K562 (cell line): ENCODE measurements around the gene ZSCAN12. TPM values are rescaled to one million over a fixed set of nuclear protein-coding genes. Genes with fewer than 3 reads are reported as not detected.

ENCODE experiments used
- ATAC-seq: fragments of 200-7000 bp; cut with Tn5 transposase; 3 replicates; pipeline ENCODE4 v1.9.1; 2020; ENCODE audit warnings: moderate library complexity
- BruUV-seq: library from RNA; stranded (reverse); fragments of 400-500 nt; replicated peaks from 2 replicates; lab custom pipeline; 2021; lab: Mats Ljungman, UMichigan
- CTCF ChIA-PET: fragments of 300-600 bp; formaldehyde crosslinking; extraction: SDS; loops from one replicate; lab custom pipeline; 2021; ENCODE audit warnings: low intra/inter-chr PET ratio; lab: Yijun Ruan, JAX
- POLR2A ChIA-PET: fragments of 300-600, 350-650 bp; sonication (Branson Sonifier 250); formaldehyde crosslinking; extraction: SDS; loops from one replicate; lab custom pipeline; 2021; ENCODE audit warnings: antibody characterized with exemption, inconsistent platforms; lab: Yijun Ruan, JAX
- DNase-seq, 4 experiments: peaks; one replicate each; pipeline versions ENCODE4 v3.0.0 to v3.0.0-alpha.2; 2011 to 2018; ENCODE audit warnings: low spot score in 3 of 4, mixed read lengths in 3 of 4; ENCODE audit errors: extremely low read depth in 1 of 4
- FAIRE-seq: peaks from 2 replicates; lab custom pipeline; 2011; peaks lifted over from hg19 to GRCh38; lab: Jason Lieb, UNC
- H2AFZ ChIP-seq: 2 replicates; pipeline ENCODE4 v1.6.0; 2011; ENCODE audit warnings: low read depth, low read length, control low read depth, inconsistent platforms
- H3K27ac ChIP-seq: fragments of 200-600 bp; 3 replicates; pipeline ENCODE4 v1.8.0; 2011; ENCODE audit warnings: low read depth, mild to moderate bottlenecking, control low read depth, inconsistent platforms, low read length, moderate library complexity, mixed read lengths; ENCODE audit errors: extremely low read depth
- H3K27me3 ChIP-seq, 2 experiments: fragments of 300-600 bp in 1 of 2; 2 replicates in 1 of 2; 3 replicates in 1 of 2; pipeline versions ENCODE4 v1.6.0 to v1.8.0; 2011; ENCODE audit warnings: inconsistent platforms in 2 of 2, low read length in 2 of 2, mild to moderate bottlenecking in 1 of 2, mixed read lengths in 1 of 2, moderate library complexity in 1 of 2; ENCODE audit not compliant: control insufficient read depth in 2 of 2, insufficient read depth in 2 of 2
- H3K36me3 ChIP-seq: fragments of 300-600 bp; 3 replicates; pipeline ENCODE4 v1.8.0; 2011; ENCODE audit warnings: mild to moderate bottlenecking, low read length, inconsistent platforms; ENCODE audit not compliant: control insufficient read depth, insufficient read depth
- H3K4me1 ChIP-seq, 2 experiments: fragments of 200-600 bp in 1 of 2; replicated peaks in 1 of 2; 2 replicates in 1 of 2; 3 replicates in 1 of 2; pipeline versions ENCODE4 v1.5.1 to v1.8.0; 2011; ENCODE audit warnings: inconsistent platforms in 2 of 2, low read length in 2 of 2, mild to moderate bottlenecking in 1 of 2, mixed read lengths in 1 of 2, moderate library complexity in 1 of 2; ENCODE audit not compliant: control insufficient read depth in 2 of 2, insufficient read depth in 2 of 2
- H3K4me2 ChIP-seq: 2 replicates; pipeline ENCODE4 v1.6.1; 2011; ENCODE audit warnings: low read length, control low read depth, inconsistent platforms, mixed read lengths; ENCODE audit not compliant: insufficient read depth
- H3K4me3 ChIP-seq: fragments of 200-600 bp; sonication (generic), shearing (Covaris generic); 2 replicates; pipeline ENCODE4 v1.5.1; 2016; ENCODE audit warnings: control low read depth, inconsistent platforms
- H3K79me2 ChIP-seq: fragments of 200-600 bp; 3 replicates; pipeline ENCODE4 v1.8.0; 2011; ENCODE audit warnings: low read length, inconsistent platforms; ENCODE audit not compliant: control insufficient read depth, insufficient read depth
- H3K9ac ChIP-seq, 2 experiments: 2 replicates each; pipeline versions ENCODE4 v1.6.0 to v1.6.1; 2011; ENCODE audit warnings: low read depth in 2 of 2, low read length in 2 of 2, control low read depth in 1 of 2, inconsistent platforms in 1 of 2, mild to moderate bottlenecking in 1 of 2, mixed read lengths in 1 of 2; ENCODE audit not compliant: insufficient read depth in 1 of 2
- H3K9me1 ChIP-seq: one replicate; pipeline ENCODE4 v1.6.0; 2011; ENCODE audit warnings: inconsistent platforms, mild to moderate bottlenecking, low read length, moderate library complexity; ENCODE audit not compliant: control insufficient read depth, insufficient read depth
- H3K9me3 ChIP-seq: replicated peaks from 2 replicates; pipeline ENCODE4 v1.5.1; 2011; ENCODE audit warnings: low read depth, low read length, inconsistent platforms; ENCODE audit not compliant: control insufficient read depth, insufficient read depth
- H4K20me1 ChIP-seq: replicated peaks from 2 replicates; pipeline ENCODE4 v1.6.1; 2011; ENCODE audit warnings: low read length, inconsistent platforms, mixed read lengths; ENCODE audit not compliant: control insufficient read depth, insufficient read depth
- AFF1 ChIP-seq, 2 experiments: fragments of 450-650 bp; IDR thresholded peaks; 2 replicates each; pipeline ENCODE4 v1.6.1; 2018; ENCODE audit warnings: mild to moderate bottlenecking in 2 of 2, low read depth in 1 of 2; ENCODE audit not compliant: partially characterized antibody in 2 of 2
- ATF6 ChIP-seq: sonication (generic); formaldehyde crosslinking; IDR thresholded peaks from 2 replicates; pipeline ENCODE4 v1.4.0; 2020; ENCODE audit warnings: mild to moderate bottlenecking, missing genetic modification reagents
- BACH1 ChIP-seq: fragments of 200-800 bp; sonication (Bioruptor generic); IDR thresholded peaks from 2 replicates; pipeline ENCODE4 v1.6.1; 2016; ENCODE audit warnings: missing genetic modification characterization, missing compliant biosample characterization
- DPF2 ChIP-seq: fragments of 450-650 bp; IDR thresholded peaks from 2 replicates; pipeline ENCODE4 v1.6.1; 2016
- E2F5 ChIP-seq: sonication (generic); formaldehyde crosslinking; IDR thresholded peaks from 2 replicates; pipeline ENCODE4 v1.8.0; 2022; ENCODE audit warnings: mild to moderate bottlenecking, missing genetic modification reagents
- GATAD2A ChIP-seq: fragments of 450-650 bp; IDR thresholded peaks from 2 replicates; pipeline ENCODE4 v1.6.1; 2017
- JUND ChIP-seq, 2 experiments: IDR thresholded peaks; 2 replicates in 1 of 2; 3 replicates in 1 of 2; pipeline ENCODE4 v1.6.1; 2011; ENCODE audit warnings: borderline replicate concordance in 2 of 2, low read depth in 2 of 2, low read length in 2 of 2, improper control_type of control experiment in 1 of 2, missing biosample characterization in 1 of 2, missing genetic modification characterization in 1 of 2, missing genetic modification reagents in 1 of 2
- MED1 ChIP-seq: sonication (generic); formaldehyde crosslinking; IDR thresholded peaks from 2 replicates; pipeline ENCODE4 v1.8.1; 2023; ENCODE audit warnings: missing genetic modification reagents, borderline replicate concordance
- NBN ChIP-seq: fragments of 450-650 bp; IDR thresholded peaks from 2 replicates; pipeline ENCODE4 v1.6.1; 2016; ENCODE audit warnings: low read depth, mild to moderate bottlenecking
- NFYB ChIP-seq: IDR thresholded peaks from 2 replicates; pipeline ENCODE4 v1.6.1; 2011; ENCODE audit warnings: mild to moderate bottlenecking, moderate library complexity; ENCODE audit not compliant: insufficient read length; ENCODE audit errors: extremely low read depth
- ZNF347 ChIP-seq: fragments of 450-650 bp; formaldehyde crosslinking; IDR thresholded peaks from 2 replicates; pipeline ENCODE4 v1.4.0; 2020; ENCODE audit warnings: low read depth, mild to moderate bottlenecking, moderate library complexity
- ZNF589 ChIP-seq: fragments of 200-800 bp; sonication (Bioruptor generic); IDR thresholded peaks from 2 replicates; pipeline ENCODE4 v1.6.1; 2016; ENCODE audit warnings: low read depth, missing genetic modification characterization, missing compliant biosample characterization
- whole genome bisulfite sequencing: fragments of 100-300 bp; shearing (Covaris generic); methylation state at CpG from one replicate; pipeline ENCODE4 v1.1.6; 2016; ENCODE audit warnings: low coverage, mixed read lengths; ENCODE audit not compliant: insufficient coverage; ENCODE audit errors: missing lambda C conversion rate; 5-methylcytosine and 5-hydroxymethylcytosine counted together
- in situ Hi-C: fragments of 300-500 bp; cut with MboI; formaldehyde crosslinking; loops from 4 replicates; pipeline ENCODE4 v1.15.0; 2018; ENCODE audit warnings: inconsistent platforms, mixed read lengths
- intact Hi-C: fragments of 100-400 bp; cut with micrococcal nuclease; formaldehyde crosslinking; loops from 2 replicates; pipeline ENCODE4 v1.14.2; 2022
- polyA plus RNA-seq, 8 experiments: library from polyadenylated mRNA; depleted of rRNA in 4 of 8; stranded (reverse) in 5 of 8; unstranded in 3 of 8; fragments of >200 nt; fragmentation: Nextera tagmentation in 2 of 8; fragmentation: Illumina TruSeq in 1 of 8; extraction: Ambion mirVana in 2 of 8; extraction: Trizol in 1 of 8; gene quantifications; 2 replicates each; pipeline versions ENCODE4 v1.2.1 to v1.2.3, GENCODE V29; 2011 to 2014; ENCODE audit warnings: inconsistent platforms in 1 of 8, missing spikeins in 1 of 8
- total RNA-seq, 7 experiments: library from RNA; depleted of rRNA in 6 of 7; stranded (reverse); fragments of >200 nt in 6 of 7; fragmentation: Illumina TruSeq in 2 of 7; extraction: Trizol in 2 of 7; gene quantifications; 2 replicates each; pipeline versions ENCODE4 v1.2.1 to v1.2.3, GENCODE V29; 2011 to 2021; ENCODE audit warnings: low replicate concordance in 1 of 7

ZSCAN12 gene
- total and polyA plus RNA-seq, 9 of the 15 experiments (the other 6 are each of a cell fraction or from before 2014, with no cell fraction given): 2.5 to 19.6 (median 12.5) TPM

- TF ChIP-seq ZNF347 (CRISPR knock-in tag) (no peak), MED1 (CRISPR knock-in tag) (no peak), NBN (no peak; the same call in 1 of the 2 replicates)
Observed at GRCh38 chr6:28333599-28334018, 65.9 kb downstream of the ZSCAN12 start (continued).

GRCh38 chr6:28333047-28333446, 66.5 kb downstream of the ZSCAN12 start:
- intact Hi-C loops: no loop called here
- Histone ChIP-seq H3K9ac (peak overlapping the region in 1 of 2 experiments; percentile 99; a peak in 2 of 4 replicates), H2AFZ (peak overlapping the region; percentile 70), H3K4me3 (no peak overlapping the region), H3K4me1 (peaks cover 22 to 39% of the 10 kb centered on the region in 2 experiments), H3K79me2 (peaks cover 28% of the 10 kb centered on the region), H3K36me3 (no peaks in the 10 kb centered on the region), H4K20me1 (no peaks in the 10 kb centered on the region), H3K27me3 (no peaks in the 10 kb centered on the region), H3K9me3 (no peaks in the 10 kb centered on the region), H3K4me2 (peak overlapping the region; percentile 29; the same call in 1 of the 2 replicates), H3K27ac (peak overlapping the region; percentile 98), H3K9me1 (no peaks in the 10 kb centered on the region)
- BruUV-seq: no TSS peak
- 28% methylated on average over 2 of the region's 2 CpGs for WGBS
- DNase-seq (peak in 1 of 4 experiments; percentile 60), ATAC-seq (no peak), FAIRE-seq (peak; percentile 77)
- in situ Hi-C loops: no loop called here
- ChIA-PET POLR2A (interaction anchor here (0.6 to 6.4 kb wide), 10 partner anchors 9 to 1631 kb away, joined by 3 to 53 read pairs (median 4); partner anchors contain the start of genes ZKSCAN3 and ZSCAN26), CTCF (no interaction called here)
- peak in 1 of 2 experiments; percentile 56 for TF ChIP-seq AFF1 (IDR thresholded peaks at IDR 0.05; ENCODE audit: low read depth in 1 of 2, partially characterized antibody in 2 of 2)
- TF ChIP-seq ATF6: 0 out of 2 replicates have a peak, but pooled peaks have one; percentile 29
- peak; percentile 45; the same call in 1 of the 2 replicates for TF ChIP-seq DPF2
- TF ChIP-seq NFYB: no peak
- 0 out of 2 replicates have a peak, but pooled peaks have one; percentile 27 for TF ChIP-seq ZNF589
- peak; percentile 17; the same call in 1 of the 2 replicates for TF ChIP-seq GATAD2A
- TF ChIP-seq JUND (IDR thresholded peaks at IDR 0.05; ENCODE audit: borderline replicate concordance, low read depth, low read length): 0 out of 2 replicates have a peak, but pooled peaks have one; percentile 31
- TF ChIP-seq JUND (tag; IDR thresholded peaks at IDR 0.05; ENCODE audit: borderline replicate concordance, low read depth, low read length): peak; percentile 40; the same call in 1 of the 3 replicates
- 0 out of 2 replicates have a peak, but pooled peaks have one; percentile 64 for TF ChIP-seq BACH1
- TF ChIP-seq E2F5: no peak
